SKM-1 treated with dmso at 0.1 percent for 144 hours (cell line): ENCODE measurements around the gene SPDEF.

Experiments used
- DNase-seq: peaks from one replicate; lab custom pipeline; 2025; ENCODE audit not compliant: unreplicated experiment; lab: John Stamatoyannopoulos, UW

SPDEF gene

DNA sequence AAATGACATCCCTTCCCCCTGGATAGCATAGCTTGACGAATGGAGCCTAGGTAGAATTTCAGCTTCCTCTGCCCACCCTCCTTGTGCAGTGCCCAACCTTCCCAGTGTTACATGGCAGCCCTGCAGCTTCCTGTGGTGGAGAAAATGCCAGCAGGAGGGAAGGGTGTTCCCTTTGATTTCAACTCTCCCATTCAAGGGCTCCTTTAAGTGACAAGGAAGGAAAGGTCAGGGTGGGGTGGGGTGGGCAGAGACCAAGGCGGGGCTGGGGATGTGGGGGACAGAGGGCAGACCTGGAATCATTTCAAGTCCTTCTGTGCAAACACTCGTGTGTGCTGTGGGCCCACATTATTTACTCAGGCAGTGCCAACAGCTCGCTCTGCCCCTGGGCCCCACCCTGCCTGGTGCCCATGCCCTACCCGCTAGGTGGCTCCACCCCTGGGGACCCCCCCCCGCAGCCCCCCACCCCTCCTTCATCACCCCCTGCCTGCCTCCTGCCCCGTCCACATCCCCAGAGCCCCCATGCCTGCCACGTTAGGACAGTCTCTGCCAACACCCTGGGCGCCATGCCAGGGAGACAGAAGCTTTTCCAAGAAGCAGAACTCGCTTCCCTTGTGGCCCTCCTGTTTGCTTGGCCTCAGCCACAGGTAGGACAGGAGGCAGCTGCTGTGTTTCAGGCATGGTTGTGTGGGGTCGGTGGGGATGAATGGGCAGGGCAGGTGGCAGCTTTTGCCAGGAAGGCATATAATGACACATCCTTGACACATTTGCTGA is 9.4 kb downstream of the SPDEF start:
- no peak for DNase-seq

DNA sequence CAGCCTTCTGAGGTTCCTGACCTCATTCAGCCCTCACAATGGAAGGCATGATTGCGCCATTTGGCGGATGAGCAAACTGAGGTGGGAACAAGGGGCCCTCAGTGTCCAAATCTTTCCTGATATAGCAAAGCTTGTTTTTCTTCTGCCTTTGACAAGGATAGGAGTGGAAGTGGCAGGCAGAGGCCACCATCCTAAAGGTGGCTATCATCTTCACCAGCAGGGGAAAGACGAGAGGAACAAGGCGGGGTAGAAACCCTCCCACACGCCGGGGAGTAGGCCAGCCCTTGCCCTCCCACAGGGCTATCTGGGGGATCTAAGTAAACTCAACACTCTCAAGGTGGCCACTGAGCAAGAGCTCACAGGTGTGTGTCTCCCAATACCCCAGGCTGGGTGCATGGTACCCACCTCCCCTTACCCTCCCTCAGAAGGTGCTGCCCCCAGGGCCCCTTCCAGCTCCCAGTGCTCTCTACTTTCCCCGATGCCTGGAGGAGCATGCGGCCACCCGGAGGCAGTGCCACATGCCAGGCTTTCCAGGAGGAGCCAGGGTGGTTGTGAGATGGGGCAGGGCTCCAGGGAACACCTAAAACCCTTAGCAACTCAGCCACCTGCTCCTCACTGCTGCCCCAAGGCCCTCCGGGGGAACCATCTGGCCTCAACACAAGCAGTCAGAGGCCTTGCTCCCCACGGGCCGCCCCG is 11.2 kb downstream of the SPDEF start:
- DNase-seq = no peak

DNA sequence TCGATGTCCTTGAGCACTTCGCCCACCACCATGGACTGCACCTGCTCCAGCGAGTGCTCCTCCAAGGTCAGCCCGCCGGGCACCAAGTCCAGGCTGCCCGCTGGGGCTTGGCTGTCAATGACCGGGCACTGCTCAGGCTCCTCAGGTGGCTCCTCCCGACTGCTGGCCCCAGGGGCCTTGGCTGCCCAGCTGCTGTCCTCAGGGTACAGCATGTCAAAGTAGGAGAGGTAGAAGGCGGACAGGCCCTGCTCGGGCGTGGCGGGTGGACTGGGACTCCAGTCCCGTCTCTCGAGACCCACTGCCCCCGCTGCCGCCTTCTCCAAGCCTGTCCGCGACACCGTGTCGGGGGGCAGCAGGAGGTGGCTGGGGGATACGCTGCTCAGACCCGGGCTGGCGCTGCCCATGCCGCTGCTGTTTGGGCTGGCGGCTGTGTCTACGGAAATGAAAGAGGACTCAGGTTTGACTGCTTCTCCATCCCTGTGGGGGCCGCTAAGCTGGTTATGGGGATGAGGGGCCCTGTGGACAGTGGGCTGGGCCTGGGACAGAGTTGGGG is 12.0 kb downstream of the SPDEF start:
- no peak for DNase-seq

DNA sequence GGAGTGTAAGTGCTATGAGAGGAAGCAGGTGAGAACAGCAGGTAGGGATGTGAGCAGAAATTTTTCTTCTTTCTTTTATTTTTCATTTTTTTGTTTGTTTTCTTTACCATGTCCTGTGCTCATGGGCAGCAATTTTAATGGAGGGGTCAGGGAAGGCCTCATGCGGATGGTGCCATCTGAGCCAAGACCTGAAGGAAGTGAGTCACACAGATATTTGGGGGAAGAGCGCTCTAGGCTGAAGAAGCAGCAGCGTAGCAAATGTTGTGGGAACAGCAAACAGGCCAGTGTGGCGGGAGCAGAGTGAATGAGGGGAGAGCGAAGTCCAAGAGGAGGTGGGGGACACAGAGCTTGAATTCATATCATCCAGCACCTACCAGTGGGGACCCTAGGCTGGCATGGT is 12.7 kb downstream of the SPDEF start:
- no peak for DNase-seq

DNA sequence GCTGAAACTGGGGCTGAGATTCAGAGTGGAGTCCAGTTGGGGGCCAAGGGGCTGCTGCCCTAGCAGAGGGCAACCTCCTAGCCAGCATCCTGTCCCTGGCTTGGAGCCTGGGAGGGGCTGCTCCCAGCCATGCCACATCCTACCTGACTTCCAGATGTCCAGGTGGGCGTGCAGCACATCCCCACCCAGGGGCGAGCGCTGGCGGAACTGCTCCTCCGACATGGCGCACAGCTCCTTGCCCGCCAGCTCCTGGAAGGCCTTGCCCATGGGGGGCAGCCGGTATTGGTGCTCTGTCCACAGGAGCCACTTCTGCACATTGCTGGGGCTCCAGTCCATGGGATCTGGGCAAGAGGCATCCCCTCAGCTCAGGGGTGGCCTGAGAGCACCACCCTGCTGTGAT is 15.3 kb downstream of the SPDEF start:
- DNase-seq = no peak

DNA sequence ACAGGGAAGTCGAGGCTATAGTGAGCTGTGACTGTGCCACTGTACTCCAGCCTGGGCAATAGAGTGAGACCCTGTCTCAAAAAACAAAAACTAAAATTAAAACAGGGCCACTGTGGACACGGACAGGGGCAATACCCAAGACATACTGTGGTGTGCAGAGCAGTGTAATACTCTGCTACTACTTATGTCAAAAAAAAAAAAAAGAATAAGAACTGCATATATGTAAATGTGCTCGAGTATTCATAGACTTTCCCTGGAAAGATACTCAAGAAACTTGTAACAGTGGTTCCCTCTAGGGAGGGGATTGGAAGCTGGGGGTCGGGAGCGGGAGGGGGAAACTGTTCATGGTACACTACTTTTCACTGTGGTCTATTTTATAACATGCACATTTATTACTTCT is 15.9 kb downstream of the SPDEF start:
- DNase-seq = no peak

DNA sequence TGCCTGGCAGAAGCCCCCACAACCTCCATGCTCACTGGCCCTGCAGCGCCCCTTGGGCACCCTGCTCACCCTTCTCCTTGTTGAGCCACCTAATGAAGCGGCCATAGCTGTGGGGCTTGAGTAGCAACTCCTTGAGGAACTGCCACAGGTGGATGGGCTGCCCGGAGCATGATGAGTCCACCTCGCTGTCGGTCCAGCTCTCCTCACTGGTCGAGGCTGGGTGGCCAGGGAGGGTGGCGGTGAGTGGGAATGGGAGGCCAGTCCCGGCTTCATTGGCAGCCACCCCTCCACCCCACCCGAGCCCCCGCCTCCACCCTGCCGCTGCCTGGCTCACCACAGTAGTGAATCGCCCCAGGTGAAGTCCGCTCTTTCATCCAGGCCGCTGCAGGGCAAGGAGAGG is 16.9 kb downstream of the SPDEF start:
- DNase-seq = no peak

DNA sequence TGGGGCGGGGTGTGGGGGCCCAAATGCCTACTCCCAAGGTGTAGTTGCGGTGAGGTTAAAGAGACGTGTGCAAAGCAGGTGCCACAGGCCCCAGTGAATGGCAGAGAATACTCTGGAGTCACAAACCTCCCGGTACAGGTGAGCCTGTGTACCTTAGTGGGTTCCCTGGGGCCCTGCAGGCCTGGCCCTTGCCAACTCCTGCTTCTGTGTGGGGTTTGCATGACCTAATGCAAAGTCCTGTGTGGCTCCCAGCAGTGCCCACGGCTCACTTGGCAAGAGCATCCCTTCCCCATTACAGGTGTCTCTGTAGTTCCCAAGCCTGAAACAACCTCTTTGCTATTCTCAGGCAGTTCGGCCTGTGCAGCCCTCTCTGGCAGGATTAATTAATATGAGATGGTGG is 17.5 kb downstream of the SPDEF start:
- no peak for DNase-seq

DNA sequence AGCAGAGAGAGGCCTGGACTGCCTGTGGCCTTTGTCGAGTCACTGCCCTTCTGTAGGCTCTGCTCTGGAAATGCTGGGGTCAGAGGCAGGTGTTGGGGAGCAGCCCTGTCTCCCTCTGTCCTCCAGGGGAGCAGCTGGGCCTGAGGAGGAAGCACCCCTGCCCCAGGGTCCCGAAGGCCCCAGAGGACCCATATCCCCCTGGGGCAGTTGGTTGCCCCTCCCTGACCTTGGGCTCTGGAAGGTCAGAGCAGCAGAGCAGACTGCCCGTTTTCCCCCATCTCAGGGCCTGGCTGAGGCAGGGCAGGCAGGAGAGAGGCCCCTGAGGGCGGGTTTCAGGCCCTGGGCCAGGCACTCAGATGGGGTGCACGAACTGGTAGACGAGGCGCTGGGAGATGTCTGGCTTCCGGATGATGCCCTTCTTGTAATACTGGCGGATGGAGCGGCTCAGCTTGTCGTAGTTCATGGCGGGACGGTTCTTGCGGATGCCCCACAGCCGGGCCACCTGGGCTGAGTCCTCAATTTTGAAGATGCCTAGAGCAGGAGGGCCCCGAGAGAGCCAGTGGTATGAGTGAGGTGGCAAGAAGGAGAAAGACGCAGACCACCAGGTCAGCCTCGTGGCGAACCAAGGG is 18.1 kb downstream of the SPDEF start:
- no peak for DNase-seq

DNA sequence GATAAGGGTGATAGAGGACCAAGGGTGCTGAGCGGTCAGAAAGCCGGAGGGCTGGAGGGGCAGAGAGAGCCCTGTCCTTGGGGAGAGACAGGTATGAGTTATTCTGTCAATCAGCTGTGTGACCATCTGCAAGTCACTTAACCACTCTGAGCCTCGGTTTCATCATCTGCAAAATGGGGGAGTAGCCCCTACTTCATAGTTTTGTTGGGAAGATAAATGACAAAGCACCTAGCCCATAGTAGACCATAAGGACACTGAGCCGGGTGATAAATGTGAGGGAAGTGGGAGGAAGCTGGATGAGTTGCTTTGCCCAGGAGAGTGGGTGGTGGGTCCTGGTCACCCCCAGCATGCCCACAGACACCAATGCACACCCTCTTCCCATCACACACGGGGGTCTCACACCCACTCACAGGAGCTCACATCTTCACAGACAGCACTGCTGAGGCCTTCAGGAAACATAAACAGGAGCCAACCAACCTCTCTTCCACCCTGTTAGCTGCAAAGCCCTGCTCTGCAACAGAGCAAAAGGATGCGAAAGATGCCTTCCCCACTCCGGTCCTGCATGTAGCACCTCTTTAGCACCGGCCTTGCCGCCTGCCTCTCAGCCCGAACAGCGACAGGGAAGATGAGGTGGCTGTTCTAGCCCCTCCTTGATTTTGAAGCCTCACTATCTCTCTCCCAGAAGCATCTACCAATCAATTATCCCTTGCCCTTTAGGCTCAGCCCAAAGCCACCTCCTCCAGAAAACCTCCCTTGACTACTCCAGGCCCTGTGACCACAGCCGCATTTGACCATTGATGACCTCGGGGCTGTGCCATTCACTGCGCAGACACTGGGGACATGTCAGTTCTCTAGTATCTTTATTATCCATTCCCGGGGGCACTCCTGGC is 18.9 kb downstream of the SPDEF start:
- DNase-seq = no peak

DNA sequence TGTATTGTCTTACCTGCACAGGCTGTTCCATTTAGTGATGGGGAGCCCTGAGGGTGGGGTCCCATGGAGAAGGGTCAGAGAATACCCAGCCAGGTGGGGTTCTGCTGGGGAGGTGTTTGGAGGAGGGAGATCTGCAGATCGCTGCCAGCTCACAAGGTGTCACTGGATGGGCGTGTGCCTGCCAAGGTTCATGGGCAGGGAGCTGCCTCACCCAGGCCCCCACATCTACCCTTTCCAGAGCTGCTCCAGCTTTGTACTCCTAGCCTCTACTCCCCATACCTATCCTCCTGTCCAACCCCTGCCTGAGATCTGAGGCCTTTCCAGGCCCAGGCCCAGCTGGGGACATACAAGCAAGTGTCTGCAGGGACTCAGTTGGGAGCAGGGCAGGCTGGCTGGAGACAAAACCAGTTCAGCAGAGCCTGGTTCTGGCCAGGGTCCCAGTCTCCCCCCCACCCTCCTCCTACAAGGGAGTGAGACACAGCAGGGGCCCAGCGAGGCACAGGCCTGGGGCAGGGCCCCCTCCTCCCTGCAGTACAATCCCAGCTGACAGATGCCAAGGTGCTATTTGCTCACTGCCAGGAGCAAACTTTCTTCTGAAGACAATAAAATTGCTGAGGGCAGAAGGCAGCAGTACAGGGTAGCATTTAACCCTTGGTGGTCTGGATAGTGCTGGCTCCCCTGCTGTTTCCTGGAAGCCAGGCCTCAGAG is 19.7 kb downstream of the SPDEF start:
- DNase-seq = no peak

DNA sequence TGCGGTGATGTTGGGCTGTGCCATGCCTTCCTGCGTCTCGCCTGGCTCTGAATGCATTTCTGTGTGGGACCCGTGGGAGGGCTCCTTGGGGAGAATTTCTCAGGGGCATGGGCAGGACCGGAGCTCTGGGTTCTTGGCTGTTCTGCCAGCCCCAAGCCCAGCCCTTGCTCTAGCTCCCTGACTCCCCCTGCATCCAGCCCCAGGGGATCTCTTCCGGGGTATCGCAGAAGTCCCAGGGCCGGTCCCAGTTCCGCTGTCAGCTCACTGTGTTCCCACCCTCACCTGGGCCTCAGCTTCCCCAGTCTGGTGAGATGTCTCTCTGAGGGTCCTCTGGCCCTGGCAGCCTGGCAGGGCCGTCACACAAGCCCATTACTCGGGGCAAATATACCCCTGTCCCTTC is 20.5 kb downstream of the SPDEF start:
- DNase-seq = no peak

DNA sequence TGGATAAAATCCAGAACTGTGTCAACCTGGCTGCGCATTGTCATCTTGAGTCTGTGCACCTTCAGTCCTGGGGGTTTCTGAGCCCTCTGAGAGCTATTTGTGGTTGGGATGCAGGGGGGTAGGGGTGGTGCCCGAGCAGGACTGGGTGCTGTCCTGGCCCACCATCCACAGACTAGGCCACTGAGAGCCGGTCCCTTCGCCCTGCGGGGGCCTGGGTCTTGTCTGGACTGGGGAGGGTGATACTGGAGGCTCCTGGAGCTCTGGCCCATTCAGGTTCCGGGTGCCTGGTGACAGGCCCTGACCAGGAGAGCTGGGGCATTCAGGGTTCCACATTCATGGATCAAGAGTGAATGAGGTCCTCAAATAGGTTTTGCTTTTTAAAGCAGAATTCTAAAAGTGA is 20.9 kb downstream of the SPDEF start:
- no peak for DNase-seq

DNA sequence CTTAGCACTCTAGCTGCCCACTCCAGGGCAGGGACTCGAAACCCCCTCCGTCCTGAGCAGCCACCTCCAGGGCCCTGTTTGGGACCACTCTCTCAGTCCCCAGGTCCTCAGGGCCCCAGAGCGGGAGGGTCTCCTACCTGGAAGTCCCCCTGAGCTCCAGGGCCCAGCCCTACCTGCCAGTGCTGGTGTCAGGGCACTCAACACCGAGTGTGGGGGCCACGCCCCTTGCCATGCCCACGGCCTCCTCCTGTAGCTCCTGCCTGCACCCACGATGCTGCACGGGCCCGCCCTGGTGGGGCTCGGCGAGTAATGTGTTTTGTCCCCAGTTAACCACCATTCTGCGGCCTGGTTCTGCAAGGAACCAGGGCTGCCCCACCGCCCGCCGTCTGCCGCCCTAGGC is 21.5 kb downstream of the SPDEF start:
- DNase-seq = no peak

DNA sequence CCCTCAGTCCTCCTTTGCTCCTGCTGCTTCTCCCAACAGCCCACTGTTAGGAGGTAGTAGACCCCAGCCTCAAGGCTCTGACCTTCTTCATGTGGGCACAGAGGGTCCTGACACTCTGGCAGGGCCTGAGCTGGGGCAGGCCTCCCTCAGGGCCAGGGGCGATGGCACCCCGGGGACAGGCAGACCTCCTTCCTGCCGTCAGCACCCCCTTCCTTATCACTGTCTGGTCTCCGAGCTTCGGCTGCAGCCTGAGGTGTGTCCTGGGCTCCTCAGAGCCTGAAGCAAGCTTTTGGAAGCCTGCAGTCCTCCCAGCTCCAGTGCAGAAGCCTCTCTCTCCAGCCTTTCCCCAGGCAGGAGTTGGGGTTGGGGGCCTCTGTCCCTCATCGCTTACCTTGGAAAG is 22.0 kb downstream of the SPDEF start:
- DNase-seq = no peak

DNA sequence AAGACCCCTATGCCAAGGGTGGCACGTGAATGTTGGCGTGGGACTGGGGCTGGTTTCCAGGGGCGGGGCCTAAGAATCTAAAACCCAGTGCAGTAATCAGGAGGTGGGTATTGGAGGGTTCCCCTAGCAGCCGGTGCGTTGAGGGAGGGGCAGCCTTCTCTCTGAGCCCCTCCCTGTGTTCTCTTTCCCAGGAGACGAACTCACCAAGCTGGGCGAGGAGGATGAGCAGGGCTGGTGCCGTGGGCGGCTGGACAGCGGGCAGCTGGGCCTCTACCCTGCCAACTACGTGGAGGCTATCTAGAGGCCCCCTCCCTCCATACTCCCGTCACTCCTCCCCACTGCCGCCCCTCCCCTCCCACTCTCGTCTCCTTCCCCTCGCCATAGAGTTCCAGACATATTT is 23.9 kb downstream of the SPDEF start:
- no peak for DNase-seq

DNA sequence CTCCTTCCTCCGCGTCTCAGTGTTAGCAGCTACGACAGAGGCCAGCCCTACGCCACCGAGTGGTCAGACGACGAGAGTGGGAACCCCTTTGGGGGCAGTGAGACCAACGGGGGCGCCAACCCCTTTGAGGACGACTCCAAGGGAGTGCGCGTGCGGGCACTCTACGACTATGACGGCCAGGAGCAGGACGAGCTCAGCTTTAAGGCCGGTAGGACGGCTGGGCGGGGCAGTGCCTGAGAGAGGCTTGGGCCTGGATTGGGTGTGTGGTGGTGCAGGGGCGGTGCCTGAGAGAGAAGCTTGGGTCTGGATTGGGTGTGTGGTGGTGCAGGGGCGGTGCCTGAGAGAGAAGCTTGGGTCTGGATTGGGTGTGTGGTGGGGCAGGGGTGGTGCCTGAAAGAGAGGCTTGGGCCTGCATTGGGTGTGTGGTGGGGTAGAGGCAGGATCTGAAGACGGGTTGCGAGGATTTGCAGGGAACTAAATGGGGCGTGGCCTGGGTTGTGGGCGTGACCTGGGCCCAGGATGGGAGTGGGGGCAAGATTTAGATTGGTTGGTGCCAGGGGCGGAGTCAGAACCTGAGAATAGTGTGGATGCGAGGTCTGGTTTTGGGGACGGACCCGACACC is 24.4 kb downstream of the SPDEF start:
- no peak for DNase-seq

DNA sequence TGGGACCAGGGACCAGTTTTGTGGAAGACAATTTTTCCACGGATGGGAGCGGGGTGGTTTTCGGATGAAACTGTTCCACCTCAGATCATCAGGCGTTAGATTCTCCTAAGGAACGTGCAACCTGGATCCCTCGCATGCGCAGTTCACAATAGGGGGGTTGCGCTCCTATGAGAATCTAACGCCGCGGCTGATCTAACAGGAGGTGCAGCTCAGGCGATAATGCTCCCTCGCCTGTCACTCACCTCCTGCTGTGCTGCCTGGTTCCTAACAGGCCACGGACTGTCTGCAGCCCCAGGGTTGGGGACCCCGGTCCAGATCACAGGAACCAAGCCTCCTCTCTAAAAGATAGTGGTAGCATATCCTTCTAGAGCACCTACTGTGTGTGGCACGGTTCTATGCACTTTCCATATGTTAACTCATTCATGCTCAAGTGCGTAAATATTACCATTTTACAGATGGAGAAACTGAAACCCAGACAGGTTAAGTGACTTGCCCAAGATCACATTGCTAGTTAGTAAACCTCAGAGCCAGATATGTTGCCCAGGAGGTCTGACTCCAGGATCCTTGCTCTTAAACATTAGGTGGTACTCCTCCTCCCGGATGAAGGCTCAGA is 25.3 kb downstream of the SPDEF start:
- no peak for DNase-seq

DNA sequence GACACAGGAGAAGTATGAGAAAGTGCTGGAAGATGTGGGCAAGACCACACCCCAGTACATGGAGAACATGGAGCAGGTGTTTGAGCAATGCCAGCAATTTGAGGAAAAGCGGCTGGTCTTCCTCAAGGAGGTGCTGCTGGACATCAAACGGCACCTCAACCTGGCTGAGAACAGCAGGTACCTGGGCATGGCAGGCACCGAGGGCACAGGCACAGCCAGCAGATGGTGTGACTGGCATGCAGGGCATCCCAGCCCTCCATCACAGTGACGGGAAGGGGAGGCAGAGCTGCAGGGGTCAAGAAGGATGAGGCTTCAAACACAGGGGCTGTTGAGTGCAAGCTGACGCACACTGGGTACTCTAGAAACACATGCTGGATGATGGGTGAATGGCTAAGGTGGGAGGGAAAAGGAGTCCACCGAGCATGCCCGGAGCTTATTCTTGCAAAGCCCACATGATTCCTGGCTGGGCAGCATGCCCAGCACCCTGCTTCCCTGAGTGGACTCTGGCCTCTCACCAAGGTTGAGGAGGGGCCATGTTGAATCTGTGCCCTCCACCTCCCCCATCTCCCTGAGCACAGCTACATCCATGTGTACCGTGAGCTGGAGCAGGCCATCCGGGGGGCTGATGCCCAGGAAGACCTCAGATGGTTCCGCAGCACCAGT is 26.3 kb downstream of the SPDEF start:
- no peak for DNase-seq
